GM11168 (cell line): Measurements from ENCODE around the gene ABTB2.

Source experiments
- in situ Hi-C: fragments of 300-500 bp; cut with MboI; formaldehyde crosslinking; loops from one replicate; pipeline ENCODE4 v1.12.0; 2022; ENCODE audit warnings: low sequenced_read_pairs; ENCODE audit not compliant: unreplicated experiment

ABTB2 gene

DNA sequence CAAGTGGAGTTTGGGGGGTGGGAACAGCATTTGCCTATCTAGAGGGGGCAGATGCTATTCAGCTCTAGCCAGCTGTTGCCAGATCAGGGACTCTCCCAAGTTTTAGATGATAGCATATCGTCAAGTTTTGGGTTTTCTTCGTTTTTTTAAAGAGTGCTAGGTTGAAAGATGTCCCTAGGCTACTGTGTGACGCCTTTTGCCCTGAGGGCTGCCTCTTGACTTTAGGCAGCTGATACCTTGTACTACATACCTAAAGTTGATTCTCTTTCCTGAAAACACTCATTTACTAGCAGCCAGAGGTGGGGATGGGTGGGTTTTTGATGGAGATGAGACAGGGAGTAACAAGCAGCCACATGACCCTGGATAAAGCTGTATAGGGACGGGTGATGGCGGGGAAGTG lies 87.1 kb downstream of the ABTB2 start:
- in situ Hi-C loops, result no loop called here

DNA sequence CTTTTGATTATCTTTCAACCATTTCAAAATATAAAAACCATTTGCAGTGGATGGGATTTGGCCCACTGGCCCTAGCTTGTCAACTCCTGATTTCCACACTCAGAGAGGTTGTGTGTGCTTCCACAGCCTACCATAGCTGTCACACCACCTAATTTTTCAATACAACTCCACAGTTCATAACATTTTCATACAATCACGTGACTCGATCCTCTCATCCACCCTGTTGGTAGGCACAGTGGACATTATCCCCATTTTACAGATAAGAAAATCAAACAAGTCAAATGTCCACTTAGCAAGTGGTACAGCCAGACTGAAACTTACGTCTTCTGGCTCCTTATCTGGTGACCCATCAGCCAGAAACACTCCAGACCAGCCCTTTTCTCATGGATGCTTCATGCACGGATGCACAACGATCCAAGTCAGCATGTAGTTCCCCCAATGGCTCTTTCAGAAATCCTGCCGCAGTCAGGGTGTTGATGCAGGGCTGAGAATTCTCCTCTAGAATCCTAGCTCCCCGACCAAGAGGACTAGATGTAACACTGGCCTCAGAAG lies 88.0 kb downstream of the ABTB2 start:
- in situ Hi-C loops, result no loop called here

DNA sequence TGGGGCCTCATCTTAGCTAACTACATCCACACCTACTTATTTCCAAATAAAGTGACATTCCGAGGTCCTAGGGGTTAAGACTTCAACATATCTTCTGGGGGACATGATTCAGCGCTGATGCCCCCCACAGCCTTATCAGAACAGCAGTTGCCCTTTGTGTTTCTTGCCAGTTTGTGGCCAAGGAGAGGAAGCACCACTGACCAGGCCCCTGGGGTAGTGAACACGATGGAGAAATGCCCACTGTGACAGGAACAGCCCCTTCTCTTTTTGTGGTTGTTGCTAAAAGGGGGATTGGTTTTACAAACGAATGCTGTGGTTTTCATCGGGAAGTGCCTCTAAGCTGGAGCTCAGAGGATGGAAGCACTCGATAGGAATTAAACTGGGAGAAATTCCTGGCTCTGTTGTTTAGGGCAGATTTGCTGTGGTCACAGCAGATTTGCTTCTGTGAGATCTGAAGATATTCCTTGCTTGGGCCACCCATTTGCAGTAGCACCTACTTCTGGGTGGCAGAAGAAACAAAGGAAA lies 88.8 kb downstream of the ABTB2 start:
- in situ Hi-C loops, result no loop called here

DNA sequence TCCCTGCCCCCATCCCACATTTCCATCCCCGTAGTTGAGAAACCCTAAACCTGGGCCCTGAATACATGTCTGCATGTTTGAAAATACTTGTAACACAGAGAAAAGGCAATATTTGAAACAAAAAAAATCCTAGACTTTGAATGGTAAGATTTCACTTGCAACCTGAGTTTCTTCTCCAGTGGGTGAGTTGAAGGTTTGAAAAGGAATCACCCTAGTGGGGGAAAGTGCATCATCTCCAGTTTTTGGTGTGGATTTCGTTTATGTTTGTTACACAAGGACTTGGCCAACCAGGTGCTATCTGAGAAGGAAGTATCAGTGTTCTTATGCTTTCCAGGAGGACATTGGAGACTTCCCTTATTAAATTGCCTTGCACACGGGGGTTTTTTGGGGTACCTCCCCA lies 90.4 kb downstream of the ABTB2 start:
- in situ Hi-C loops, result no loop called here

DNA sequence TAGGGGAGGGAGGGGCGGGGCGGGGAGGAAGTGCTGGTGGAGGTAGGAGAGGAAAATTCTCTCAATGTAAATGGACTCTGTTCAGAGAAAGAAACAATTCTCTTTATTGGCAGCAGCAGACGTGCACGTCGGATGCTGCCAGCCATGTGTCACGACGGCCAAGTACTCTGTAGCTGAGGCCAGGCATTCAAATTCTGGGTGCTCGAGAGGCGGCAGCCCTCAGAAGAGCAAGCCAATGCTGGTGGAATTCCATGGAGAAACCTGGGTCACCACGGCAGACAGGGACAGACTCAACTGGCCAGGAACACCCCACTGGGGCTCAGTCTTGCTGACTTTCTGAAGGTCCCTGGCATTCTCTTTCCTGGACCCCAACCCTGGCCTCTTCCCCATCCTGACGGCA lies 90.8 kb downstream of the ABTB2 start:
- in situ Hi-C loops, result no loop called here

DNA sequence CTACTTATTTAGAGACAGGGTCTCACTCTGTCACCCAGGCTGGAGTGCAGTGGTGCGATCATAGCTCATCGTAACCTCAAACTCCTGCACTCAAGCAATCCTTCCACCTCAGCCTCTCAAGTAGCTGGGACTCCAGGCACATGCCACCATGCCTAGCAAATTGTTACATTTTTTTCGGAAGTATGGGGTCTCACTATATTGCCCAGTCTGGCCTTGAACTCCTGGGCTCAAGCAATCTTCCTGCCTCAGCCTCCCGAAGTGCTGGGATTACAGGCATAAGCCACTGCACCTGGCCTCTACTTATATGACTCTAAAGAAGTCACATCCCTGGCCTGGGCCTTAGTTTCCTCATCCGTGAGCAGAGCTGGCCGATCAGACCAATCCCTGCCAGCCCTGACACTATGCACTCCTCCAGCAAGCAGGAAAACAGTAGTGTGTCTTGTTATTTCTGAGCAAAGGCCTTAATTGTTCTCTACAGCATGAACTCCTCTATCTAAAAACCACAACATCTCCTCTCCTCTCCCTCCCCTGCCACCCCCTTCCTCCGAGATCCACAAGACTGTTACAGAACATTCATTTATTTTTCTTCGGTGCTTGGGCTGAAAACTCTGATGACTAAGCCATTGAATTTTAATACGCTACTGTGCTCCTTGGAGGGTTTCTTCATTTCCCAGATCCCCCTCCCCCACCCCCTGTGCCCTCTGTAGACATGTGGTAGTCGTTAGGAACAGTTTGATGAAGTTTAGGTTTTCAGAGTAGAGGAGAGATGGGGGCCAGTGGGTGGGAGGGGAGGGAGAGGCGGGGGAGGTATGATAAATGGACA lies 91.5 kb downstream of the ABTB2 start:
- in situ Hi-C loops, result no loop called here

DNA sequence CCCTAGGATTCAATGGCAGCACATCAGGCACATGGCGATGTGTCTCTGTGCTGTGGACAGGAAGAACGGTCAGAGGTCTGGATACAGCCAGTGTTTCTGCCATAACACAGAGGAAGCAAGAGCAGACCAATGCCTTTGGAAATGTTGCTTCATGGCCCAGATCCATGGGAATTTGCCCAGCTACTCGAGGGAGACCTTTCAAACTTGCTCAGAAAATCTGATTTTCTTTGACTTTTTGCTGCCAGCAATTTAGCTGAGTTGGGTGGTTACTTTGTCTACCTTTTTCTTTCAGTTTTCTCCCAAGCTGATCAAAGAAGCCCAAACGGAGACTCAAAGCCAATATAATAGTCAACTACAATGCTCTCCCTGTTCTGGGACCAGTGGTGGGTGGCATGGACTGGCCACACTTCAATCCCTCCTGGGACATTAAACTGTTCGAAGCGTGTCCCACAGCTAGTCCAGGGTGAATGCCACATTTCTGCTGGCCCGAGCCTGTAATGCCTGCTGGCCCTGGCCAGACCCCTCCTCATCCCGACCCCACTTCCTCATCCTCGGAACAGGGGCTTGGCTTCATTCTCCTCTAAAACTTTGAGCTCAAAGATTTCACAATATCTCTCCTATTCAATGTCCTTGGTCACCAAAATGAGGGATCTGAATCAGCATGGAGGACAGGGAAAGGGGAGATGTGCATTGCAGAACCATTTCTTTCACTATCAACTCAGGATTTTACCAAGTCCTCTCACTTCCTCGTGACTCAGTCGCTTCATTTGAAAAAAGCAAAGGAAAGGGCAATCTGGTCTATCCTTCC lies 93.3 kb downstream of the ABTB2 start:
- in situ Hi-C loops, result no loop called here

DNA sequence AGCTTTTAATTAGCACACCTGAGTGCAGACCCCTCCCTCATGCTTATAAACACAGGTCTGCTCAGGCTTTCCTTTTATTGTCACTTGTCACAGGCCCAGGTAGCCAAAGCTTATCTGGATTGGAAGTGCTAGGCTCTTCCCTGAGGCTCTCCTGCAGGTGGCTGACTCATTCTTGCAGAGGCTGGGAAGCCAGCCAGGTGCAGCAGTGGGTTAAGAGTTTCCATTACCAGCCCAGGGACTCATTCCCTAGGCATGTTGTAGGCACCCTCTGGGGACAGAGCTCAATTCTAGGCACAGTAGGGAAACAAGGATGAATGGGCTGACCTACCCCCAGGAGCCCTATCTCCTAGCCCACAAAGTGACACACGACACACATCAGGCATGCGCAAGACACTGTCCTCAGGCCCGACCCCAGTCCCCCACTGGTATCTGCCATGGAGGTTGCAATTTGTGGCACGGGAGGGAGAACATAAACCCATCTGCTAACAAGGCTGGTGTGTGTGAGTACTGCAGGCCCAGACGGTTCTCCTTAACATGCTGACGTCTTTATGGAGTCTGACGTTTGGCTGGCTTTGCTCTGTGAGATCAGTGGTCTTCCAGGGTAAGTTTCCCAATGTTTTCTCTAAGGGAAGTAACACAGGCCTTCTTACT lies 94.2 kb downstream of the ABTB2 start:
- in situ Hi-C loops, result no loop called here

DNA sequence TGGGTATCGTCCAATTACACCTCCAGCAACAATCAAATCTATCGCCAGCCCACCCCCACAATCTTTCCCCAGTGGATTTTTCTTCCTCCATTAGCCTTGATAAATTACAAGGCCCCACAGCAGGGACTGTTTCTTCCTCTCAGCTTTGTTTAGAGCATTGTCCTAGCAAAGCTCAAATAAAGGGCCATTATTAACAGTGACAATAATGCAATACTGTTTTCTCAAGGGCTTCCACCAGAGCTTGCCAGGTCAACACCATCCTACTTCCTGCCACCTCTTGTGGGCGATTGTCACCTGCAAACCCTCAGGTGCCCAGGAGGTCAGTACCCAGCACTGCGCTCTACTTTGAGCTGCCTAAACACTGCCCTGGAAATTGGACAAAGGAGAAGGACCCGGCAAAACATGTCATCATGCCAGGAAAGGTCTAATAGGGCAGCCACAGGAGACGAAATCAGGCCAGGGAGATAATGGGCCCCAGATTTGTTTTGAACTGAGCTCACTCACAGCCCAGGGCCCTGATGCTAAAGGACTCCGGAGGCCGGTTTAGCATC lies 95.2 kb downstream of the ABTB2 start:
- in situ Hi-C loops, result no loop called here

DNA sequence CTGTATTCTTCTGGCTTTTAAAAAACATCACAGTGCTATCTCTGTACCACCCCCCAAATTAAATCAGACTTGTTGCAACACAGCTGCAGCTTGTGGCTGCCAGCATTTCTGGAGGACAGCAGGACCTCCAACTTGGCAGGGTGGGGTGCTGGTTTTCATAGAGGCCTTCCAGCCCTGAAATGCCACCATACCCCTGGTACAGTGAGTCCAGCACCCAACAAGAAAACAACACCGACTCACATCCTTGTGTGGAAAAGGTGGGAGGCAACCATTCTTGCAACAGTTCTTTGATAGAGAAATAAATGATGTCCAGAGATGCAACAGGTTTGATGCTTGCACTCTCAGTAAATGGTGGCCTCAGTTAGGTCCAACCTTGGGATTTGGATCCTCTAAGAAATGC lies 96.0 kb downstream of the ABTB2 start:
- in situ Hi-C loops, result no loop called here

DNA sequence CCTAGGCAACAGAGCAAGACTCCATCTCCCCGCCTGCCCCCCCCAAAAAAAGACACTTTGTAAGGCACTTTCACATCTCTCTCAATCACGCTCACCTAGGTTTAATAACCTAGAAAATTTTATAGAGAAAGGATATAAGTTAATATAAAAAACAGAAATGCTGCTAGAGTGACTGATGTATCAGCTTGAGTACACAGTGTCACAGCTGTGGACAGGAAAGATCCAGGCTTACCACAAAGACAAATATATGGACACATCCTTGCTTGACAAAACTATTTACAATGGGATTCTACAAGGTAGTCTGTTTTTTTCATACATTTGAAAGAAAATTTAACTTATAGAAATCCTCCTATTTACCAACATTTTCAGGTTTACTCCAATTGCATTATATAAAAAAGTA lies 96.7 kb downstream of the ABTB2 start:
- in situ Hi-C loops, result no loop called here

DNA sequence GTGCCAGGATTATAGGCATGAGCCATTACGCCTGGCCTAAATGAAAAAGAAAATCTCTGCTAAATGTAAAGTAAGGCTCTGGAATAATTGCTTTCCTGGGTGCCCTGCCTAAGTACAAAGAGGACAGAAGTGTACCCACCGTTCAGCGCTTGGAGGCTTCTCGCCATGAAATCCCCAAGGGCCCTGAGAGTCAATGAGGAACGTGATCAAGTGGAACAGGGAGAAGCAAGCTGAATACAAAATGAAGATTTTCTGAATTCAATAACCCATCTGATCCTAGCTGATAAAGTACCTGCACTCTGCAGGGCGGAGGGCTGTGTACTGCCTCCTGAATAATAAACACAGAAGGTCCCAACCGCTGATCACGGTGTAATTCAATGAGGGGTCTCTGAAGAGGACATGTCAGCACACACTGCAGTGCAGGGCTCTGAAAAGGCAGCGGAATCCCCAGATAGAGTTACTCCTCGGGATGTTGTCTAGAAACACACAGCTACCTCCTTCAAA lies 97.7 kb downstream of the ABTB2 start:
- in situ Hi-C loops, result no loop called here

DNA sequence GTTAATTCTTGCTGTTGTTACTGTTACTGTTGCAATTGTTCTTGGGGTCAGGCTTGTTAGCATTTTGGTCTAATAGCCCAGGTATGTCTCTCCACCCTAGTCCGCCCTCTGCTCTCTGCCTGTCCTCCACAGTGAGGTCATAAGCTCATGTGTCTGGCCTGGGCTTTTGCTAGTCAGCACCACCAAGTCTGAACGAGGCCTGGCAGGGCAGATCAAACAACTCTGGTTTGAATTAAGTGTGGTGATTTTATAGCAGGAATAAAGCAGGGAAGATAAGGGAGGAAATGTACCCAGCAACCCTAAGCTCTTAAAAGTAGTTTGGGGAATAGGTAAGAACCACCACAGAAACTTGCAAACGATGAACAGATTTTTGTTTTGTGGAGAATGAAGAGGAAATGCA lies 98.7 kb downstream of the ABTB2 start:
- in situ Hi-C loops, result no loop called here

DNA sequence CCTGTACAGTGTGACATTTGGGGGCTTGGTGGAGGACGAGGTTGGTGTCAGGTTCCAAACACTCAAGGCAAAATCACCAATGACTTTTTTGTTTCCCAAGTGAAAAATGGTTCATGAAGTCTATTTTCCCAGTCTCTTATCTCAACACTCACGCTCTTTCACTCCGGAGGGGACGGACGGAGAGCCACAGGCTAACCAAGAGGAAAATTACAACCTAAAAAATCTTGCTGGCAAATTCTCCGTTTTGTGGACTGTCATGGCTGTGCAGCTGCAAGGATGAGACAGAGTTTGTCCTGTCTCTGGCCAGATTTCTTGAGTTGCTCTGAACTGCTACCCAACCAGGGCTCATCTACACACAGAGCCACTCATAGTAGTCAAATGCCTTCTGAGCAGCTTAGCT lies 101.2 kb downstream of the ABTB2 start:
- in situ Hi-C loops, result no loop called here

DNA sequence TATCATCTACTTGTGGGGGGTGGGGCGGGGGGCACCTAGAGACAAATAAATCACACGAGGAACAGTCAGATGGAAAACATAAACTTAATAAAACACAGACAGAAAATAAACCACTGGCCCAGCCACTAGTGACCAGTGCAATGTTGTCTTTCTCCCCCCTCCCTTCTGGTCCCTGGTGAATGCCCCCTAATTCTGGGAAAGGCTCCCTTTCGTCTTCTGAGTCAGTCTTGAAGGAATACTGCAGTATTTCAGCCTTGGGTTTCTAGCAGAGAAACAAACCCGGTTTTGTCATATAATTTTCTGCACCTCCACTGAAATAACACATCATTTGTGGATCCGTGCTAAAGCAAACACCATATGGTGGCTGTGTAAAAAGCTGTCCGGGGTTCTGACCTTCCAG lies 101.7 kb downstream of the ABTB2 start:
- in situ Hi-C loops, result no loop called here

DNA sequence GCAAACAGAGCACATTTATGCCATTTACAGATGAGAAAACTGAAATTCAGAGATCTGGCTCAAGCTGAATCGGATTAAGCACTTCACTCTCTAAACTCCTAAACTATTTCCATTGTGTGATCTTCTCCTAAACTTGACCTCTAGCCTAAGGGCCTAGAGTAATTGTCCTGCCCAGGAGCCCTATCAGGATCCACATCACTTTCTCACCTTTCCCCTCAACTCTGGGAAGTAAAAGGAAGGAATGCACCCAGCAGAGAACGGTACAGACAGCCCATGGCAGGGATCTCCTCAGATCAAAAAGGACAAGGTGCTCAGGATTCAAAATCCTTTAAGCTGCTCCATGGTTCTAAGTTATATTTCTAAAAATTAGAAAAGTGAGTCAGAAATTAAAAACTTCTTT lies 102.7 kb downstream of the ABTB2 start:
- in situ Hi-C loops, result no loop called here

DNA sequence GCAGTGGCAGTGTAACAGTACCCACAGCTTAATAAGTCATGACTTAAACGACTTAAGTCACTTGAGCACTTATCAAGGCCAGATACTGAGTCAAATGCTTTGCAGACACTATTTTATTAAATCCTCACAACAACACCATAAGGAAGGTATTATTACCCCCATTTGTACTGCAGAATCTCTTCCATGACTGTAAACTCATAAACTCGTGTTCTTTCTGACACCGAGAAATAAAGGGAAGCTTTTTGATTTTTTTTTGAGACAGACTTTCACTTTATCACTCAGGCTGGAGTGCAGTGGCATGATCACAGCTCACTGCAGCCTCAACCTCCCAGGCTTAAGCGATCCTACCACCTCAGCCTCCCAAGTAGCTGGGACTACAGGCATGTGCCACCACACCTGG lies 103.8 kb downstream of the ABTB2 start:
- in situ Hi-C loops, result no loop called here

DNA sequence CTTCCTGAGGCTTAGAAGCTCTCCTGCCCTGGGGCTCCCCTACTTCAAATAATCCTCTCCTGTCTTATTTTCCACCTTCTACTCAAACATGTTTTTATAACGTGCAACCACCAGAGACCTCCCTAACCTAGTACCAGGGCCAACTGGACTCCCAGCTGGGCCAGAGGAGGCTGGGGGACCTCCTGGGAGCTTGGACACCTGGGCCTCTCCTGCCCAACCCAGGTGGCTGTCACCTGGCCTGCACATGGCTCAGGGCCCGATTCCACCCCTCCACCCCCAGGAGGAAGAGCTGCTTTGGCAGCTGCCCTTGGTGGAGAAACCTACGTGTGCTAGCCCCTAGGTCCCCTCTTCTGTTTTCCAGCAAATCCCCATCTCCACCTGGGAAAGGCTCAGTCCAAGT lies 105.2 kb downstream of the ABTB2 start:
- in situ Hi-C loops, result no loop called here

DNA sequence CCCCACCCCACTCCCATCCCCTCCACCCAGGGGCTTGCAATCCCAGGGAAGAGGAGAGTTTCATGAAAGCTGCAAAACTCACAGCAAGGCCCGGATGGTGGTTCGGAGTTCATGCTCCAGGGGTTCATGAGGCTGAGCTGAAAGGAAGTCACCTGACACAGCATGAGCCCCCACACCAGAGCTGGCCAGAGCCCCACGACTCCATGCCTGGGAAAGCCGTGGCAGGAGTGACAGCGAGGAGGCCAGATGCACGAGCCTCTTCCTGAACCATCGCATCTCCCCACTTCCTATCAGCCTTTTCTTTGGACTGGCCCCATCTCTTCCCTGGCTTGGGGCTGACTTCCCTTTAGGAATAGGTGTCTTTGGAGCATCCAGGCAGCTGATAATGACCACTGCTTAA lies 105.8 kb downstream of the ABTB2 start:
- in situ Hi-C loops, result no loop called here

DNA sequence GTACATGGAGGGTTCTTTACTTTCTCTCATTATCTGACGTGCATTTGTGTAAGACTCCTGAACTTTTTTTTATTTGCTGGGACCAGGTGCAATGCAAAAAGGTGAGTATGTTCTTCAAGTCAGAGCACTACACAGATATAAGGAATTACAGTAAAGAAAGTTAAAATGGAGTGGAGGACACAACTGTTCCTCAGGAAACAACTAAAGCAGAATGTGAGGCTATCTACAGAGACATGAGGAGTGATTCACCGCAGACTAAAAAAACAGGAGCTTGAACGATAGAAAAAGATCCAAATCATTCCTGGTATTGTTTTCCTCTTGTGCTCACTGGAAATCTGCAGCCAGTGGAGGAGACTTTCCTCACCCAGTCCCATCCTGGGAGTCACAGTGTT lies 106.2 kb downstream of the ABTB2 start:
- in situ Hi-C loops, result no loop called here
